ENCODE data around the gene ZMYND8.
A peak's percentile ranks its signal among the peaks of the same experiment; 100 is the strongest.
"Not testable (repeated sequence)": the region's sequence is repeated elsewhere in the genome, so short reads cannot be mapped to it uniquely, and the experiment has no call there.

ZMYND8 gene
- 34.8 to 73.9 (median 55.4) reads per million in 4 experiments for total RNA-seq

DNA sequence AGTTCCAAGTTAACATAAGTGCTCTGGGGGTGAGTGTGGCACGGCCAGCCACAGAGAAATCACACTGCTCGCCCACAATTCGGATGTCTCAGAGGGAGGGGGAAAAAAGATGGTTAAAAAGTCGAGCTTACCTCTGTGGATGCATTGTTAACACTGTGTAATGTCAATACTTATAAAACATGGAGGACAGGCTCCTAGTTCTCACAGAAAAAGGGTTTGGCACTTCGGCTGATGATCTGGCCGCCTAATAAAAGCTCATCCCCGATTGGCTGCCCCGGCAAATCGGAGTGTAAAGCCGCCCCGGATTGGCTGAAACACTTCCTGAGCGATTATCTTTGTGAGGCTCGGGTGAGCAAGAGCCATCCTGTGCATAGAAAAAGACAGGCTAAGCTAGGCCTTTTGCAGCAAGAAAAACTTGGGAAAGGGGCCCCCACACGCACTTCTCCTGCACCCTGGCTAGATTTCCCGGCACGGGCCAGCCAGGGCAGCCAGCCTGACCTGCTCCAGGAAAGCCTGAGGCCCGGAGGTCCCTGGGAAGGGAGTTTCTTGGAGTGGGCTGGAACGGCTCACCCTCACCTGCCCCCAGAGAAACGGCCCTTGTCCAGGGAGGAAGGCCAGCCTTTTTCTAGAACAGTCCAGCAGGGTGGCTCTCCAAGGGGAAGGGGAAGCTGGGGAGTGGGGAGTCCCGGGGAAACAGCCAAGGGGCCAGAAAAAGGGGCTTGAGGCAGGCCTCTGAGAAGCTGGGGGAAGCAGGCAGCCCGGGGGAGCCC lies at the start of gene ZMYND8:
TSS of gene ZMYND8 (minus strand) at position 174 of the 770 bp plus-strand sequence. CDS start at position 145, 29 bp downstream.
- DNase-seq, result peak; percentile 94

- no peak for DNase-seq
Observed at GRCh38 chr20:47405775-47406325, 49.4 kb upstream of the ZMYND8 start.

DNA sequence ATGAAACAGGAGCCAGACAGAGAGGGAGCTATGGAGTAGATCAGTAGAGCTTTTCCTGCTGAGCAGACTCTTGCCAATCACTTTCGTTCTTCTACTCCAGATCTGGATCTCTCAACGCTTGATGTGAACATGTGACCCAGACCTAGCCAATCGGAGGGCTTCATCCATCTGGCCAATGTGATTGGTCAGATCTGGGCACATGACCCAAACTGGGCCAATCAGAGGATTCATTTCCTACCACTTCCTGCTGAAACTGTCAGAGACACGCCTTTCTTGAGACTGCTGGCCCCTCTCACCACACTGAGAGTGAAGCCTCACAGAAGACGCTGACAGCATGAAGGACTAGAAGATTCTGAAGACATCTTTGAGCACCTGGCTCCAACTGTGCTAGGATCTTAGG lies 44.2 kb upstream of the ZMYND8 start:
- no peak for DNase-seq

- no peak for DNase-seq
Observed at GRCh38 chr20:47397652-47398301, 41.3 kb upstream of the ZMYND8 start.

DNA sequence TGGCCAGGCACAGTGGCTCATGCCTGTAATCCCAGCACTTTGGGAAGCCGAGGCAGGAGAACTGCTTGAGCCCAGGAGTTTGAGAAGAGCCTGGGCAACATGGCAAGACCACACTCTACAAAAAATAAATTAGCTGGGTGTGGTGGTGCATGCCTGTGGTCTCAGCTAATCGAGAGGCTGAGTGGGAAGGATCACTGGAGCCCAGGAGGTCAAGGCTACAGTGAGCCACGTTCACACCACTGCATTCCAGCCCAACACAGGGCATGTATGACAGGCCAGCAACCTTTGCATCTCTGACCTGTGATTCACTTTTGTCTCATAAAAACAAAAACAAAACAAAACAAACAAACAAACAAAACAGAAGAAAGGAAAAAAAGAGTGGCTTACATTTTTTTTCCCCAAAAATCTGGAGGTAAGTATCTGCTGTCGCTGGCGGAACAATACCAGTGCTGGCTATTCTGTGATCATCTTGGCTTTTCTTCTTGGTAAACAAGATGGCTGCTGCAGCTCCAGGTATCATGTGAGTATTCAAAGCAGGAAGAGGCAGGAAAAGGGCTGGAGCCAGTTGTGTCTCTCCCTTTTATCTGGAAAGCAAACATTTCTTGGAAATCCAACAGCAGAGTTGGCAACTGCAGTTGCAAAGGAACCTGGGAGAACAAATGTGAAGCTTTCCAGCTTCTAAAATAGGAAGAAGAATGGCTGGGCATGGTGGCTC lies 40.4 kb upstream of the ZMYND8 start:
- DNase-seq, result no peak

DNA sequence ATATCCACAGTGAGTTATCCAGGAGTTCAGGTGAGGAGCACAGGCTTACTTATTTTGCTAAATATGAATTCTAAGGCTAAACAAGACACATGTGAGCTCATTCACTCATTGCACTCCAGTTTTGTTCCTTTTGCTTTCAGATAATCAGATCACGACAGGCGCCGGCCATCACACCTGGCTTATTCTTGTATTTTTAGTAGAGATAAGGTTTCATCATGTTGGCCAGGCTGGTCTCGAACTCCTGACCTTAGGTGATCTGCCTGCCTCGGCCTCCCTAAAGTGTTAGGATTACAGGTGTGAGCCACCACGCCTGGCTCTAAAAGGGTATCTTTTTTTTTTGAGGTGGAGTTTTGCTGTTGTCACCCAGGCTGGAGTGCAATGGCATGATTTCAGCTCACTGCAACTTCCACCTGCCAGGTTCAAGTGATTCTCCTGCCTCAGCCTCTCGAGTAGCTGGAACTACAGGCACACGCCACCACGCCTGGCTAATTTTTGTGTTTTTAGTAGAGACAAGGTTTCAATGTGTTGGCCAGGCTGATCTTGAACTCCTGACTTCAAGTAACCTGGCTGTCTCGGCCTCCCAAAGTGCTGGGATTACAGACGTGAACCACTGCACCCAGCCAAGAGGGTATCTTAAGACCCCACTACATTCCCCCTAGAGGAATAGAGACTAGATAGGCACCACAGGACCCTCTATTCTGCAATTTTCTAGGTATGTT lies 37.5 kb upstream of the ZMYND8 start:
- DNase-seq, result not testable (repeated sequence)

- DNase-seq, result no peak
Observed at GRCh38 chr20:47392721-47393073, 36.2 kb upstream of the ZMYND8 start.

GRCh38 chr20:47392015-47392720 lies 35.7 kb upstream of the ZMYND8 start:
- DNase-seq, result no peak

GRCh38 chr20:47391276-47392010 lies 34.9 kb upstream of the ZMYND8 start:
- DNase-seq, result no peak

GRCh38 chr20:47389867-47390347 lies 33.4 kb upstream of the ZMYND8 start:
- DNase-seq, result no peak

- DNase-seq, result not testable (repeated sequence)
Observed at GRCh38 chr20:47385968-47386367, 29.5 kb upstream of the ZMYND8 start.

- no peak for DNase-seq
Observed at GRCh38 chr20:47382746-47383415, 26.4 kb upstream of the ZMYND8 start.

- DNase-seq, result no peak
Observed at GRCh38 chr20:47380481-47380880, 24.0 kb upstream of the ZMYND8 start.

GRCh38 chr20:47379433-47380150 lies 23.1 kb upstream of the ZMYND8 start:
- no peak for DNase-seq

- DNase-seq, result no peak
Observed at GRCh38 chr20:47377122-47377722, 20.7 kb upstream of the ZMYND8 start.

DNA sequence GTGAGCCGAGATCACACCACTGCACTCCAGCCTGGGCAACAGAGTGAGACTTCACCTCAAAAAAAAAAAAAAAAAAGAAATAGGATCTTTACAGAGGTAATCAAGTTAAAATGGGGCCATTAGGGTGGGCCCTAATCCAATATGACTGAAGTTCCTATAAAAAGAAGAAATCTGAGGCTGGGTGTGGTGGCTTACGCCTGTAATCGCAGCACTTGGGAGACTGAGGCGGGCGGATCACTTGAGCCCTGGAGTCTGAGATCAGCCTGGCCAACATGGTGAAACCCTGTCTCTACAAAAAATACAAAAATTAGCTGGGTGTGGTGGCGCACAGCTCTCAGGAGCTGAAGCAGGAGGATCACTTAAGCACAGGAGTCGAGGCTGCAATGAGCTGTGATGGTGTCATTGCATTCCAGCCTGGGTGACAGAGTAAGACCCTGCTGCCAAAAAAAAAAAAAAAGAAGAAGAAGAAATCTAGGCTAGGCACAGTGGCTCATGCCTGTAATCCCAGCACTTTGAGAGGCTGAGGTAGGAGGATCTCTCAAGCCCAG lies 19.7 kb upstream of the ZMYND8 start:
- DNase-seq, result not testable (repeated sequence)

- DNase-seq, result not testable (repeated sequence)
Observed at GRCh38 chr20:47374121-47374520, 17.6 kb upstream of the ZMYND8 start.

DNA sequence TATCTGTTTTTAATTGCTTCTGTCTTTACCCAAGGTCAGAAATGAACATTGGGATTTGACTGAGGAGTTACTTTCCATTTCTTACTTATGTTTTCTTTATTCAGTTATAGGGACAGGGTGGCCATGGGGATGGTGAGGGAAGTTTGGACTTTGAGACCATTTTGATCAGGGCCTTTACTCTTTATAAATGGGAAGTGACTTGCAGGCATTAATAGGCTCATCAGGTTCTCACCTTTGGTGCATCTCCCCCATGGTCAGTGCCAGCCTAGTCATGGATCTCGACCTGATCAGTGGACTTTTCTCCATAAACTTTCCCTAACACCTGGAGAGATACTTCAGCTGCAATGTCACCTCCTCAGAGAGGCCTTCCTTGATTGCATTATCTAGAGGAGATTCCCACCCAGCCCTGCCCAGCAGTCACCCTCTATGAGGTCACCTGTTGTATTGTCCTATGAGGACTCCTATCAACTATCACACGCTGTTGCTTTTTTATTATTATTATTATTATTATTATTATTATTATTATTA lies 16.8 kb upstream of the ZMYND8 start:
- no peak for DNase-seq
